Measurements from ENCODE around the gene KCTD7. TPM values are rescaled to one million over a fixed set of nuclear protein-coding genes. Genes with fewer than 3 reads are reported as not detected.
"Not testable (repeated sequence)": the region's sequence is repeated elsewhere in the genome, so short reads cannot be mapped to it uniquely, and the experiment has no call there.

Gene KCTD7
- total RNA-seq, 2 donors from 2014 or later = 5.7 to 16.5 TPM

GRCh38 chr7:66642186-66642585 lies 13.5 kb downstream of the KCTD7 start:
- Histone ChIP-seq H3K4me1 (no peaks in the 10 kb centered on the region), H3K27ac (no peak overlapping the region), H3K4me3 (no peak overlapping the region), H3K9me3 (no peaks in the 10 kb centered on the region), H3K36me3 (replicated peaks in 1 of 2; ENCODE audit: insufficient read depth in 1 of 2, low read depth in 2 of 2) (peaks cover 0 to 5% of the 10 kb centered on the region in 2 donors), H3K27me3 (no peaks in the 10 kb centered on the region)
- ATAC-seq (no peak), DNase-seq (no peak)
- intact Hi-C loops (cut with DNase I) = no loop called here
- 75 to 78% methylated on average over 3 of the region's 3 CpGs for WGBS, 2 donors
- TF ChIP-seq POLR2A (IDR thresholded peaks at IDR 0.05) = no peak
- no peak for TF ChIP-seq CTCF (IDR thresholded peaks at IDR 0.05)

GRCh38 chr7:66642932-66643331 lies 14.3 kb downstream of the KCTD7 start:
- Histone ChIP-seq H3K4me1 (no peaks in the 10 kb centered on the region), H3K27ac (no peak overlapping the region), H3K9me3 (no peaks in the 10 kb centered on the region), H3K36me3 (replicated peaks in 1 of 2; ENCODE audit: insufficient read depth in 1 of 2, low read depth in 2 of 2) (peaks cover 0 to 5% of the 10 kb centered on the region in 2 donors), H3K4me3 (no peak overlapping the region), H3K27me3 (no peaks in the 10 kb centered on the region)
- DNase-seq (no peak), ATAC-seq (no peak)
- TF ChIP-seq CTCF (IDR thresholded peaks at IDR 0.05) = no peak
- TF ChIP-seq POLR2A (IDR thresholded peaks at IDR 0.05) = no peak
- intact Hi-C loops (cut with DNase I) = no loop called here

GRCh38 chr7:66643395-66643794 lies 14.7 kb downstream of the KCTD7 start:
- no peaks in the 10 kb centered on the region for H3K4me1 ChIP-seq
- intact Hi-C loops (cut with DNase I) = no loop called here
- TF ChIP-seq POLR2A (IDR thresholded peaks at IDR 0.05) (no peak), CTCF (IDR thresholded peaks at IDR 0.05) (no peak)
- no peaks in the 10 kb centered on the region for H3K9me3 ChIP-seq
- H3K27me3 ChIP-seq = no peaks in the 10 kb centered on the region
- WGBS, 2 donors = 70 to 75% methylated on average over 2 of the region's 2 CpGs
- peaks cover 0 to 4% of the 10 kb centered on the region in 2 donors for H3K36me3 ChIP-seq (replicated peaks in 1 of 2; ENCODE audit: insufficient read depth in 1 of 2, low read depth in 2 of 2)
- no peak overlapping the region for H3K4me3 ChIP-seq
- DNase-seq (no peak), ATAC-seq (no peak)
- H3K27ac ChIP-seq = no peak overlapping the region

GRCh38 chr7:66651026-66651425 lies 22.3 kb downstream of the KCTD7 start:
- ATAC-seq = not testable (repeated sequence)

GRCh38 chr7:66653719-66654274 lies 25.1 kb downstream of the KCTD7 start:
- 10 to 13% methylated on average over 30 to 41 of the region's 41 CpGs for WGBS, 2 donors
- peak in 5 of 7 experiments; percentile 23 to 39 (median 39) for TF ChIP-seq CTCF (IDR thresholded peaks at IDR 0.05)
- intact Hi-C loops (cut with DNase I); H3K9me3 ChIP-seq; H3K27me3 ChIP-seq; ATAC-seq; H3K36me3 ChIP-seq (replicated peaks in 1 of 2; ENCODE audit: insufficient read depth in 1 of 2, low read depth in 2 of 2); DNase-seq: not testable (repeated sequence)
- H3K4me1 ChIP-seq = peaks cover 19% of the 10 kb centered on the region
- peak overlapping the region; percentile 49 to 79 for H3K4me3 ChIP-seq
- H3K27ac ChIP-seq = peak overlapping the region; percentile 96 to 100 (median 96)

More at GRCh38 chr7:66651026-66651425, 22.3 kb downstream of the KCTD7 start:
- H3K4me3 ChIP-seq; H3K9me3 ChIP-seq; H3K27me3 ChIP-seq; DNase-seq; intact Hi-C loops (cut with DNase I); H3K36me3 ChIP-seq (replicated peaks in 1 of 2; ENCODE audit: insufficient read depth in 1 of 2, low read depth in 2 of 2); H3K27ac ChIP-seq: not testable (repeated sequence)
- 75% methylated on average over 6 of the region's 6 CpGs for WGBS, 2 donors
- peaks cover 14% of the 10 kb centered on the region for H3K4me1 ChIP-seq

Data from body of pancreas (tissue), 4 donors.